Thoracic aorta (tissue), 2 donors: ENCODE data around the gene MTMR8. TPM values are rescaled to one million over a fixed set of nuclear protein-coding genes. Genes with fewer than 3 reads are reported as not detected.
A peak's percentile ranks its signal among the peaks of the same experiment; 100 is the strongest.

ENCODE experiments used
- ATAC-seq: fragments of 150-250 bp; one replicate; pipeline ENCODE4 v1.8.0; 2017; ENCODE audit warnings: low read depth; ENCODE audit not compliant: insufficient number of reproducible peaks, low FRiP score
- DNase-seq: peaks from one replicate; pipeline ENCODE4 v3.0.0-alpha.2; 2020; ENCODE audit warnings: low spot score
- H3K27ac ChIP-seq, 2 donors: fragments of 200-600 bp; sonication (generic); 1 replicate in 1 of 2; 2 replicates in 1 of 2; pipeline ENCODE4 v1.5.1; 2016; ENCODE audit warnings: mild to moderate bottlenecking in 2 of 2, moderate library complexity in 2 of 2
- H3K27me3 ChIP-seq: fragments of 200-600 bp; sonication (generic); replicated peaks from 2 replicates; pipeline ENCODE4 v1.6.0; 2016; ENCODE audit warnings: mild to moderate bottlenecking; ENCODE audit not compliant: insufficient read depth
- H3K36me3 ChIP-seq: fragments of 200-600 bp; sonication (generic); one replicate; pipeline ENCODE4 v1.5.1; 2016
- H3K4me1 ChIP-seq, 2 donors: fragments of 200-600 bp; sonication (generic); 1 replicate in 1 of 2; 2 replicates in 1 of 2; pipeline versions ENCODE4 v1.5.1 to v1.6.0; 2016; ENCODE audit warnings: low read depth in 2 of 2, mild to moderate bottlenecking in 1 of 2; ENCODE audit not compliant: control insufficient read depth in 1 of 2
- H3K4me3 ChIP-seq: fragments of 200-600 bp; sonication (generic); 2 replicates; pipeline ENCODE4 v1.5.1; 2016; ENCODE audit warnings: mild to moderate bottlenecking
- H3K9me3 ChIP-seq: fragments of 200-600 bp; sonication (generic); 2 replicates; pipeline ENCODE4 v1.5.1; 2016
- CTCF ChIP-seq: fragments of 200-600 bp; sonication (generic); IDR thresholded peaks from one replicate; pipeline ENCODE4 v1.5.1; 2019; ENCODE audit warnings: antibody characterized with exemption
- total RNA-seq, 2 donors: library from RNA; depleted of rRNA; stranded (reverse); fragments of >200 nt; gene quantifications; one replicate each; pipeline versions ENCODE4 v1.1.0 to v1.2.3, GENCODE V29; 2016

MTMR8 gene
- 10 to 100 TPM in 1 of 2 donors, 1 to 10 TPM in 1; 3.5 to 12.1 TPM for total RNA-seq

GRCh38 chrX:64394874-64395567 lies at the start of gene MTMR8:
MTMR8 (minus strand) TSS chrX:64395452; CDS start chrX:64395363, 89 bp downstream.
- no peaks in the 10 kb centered on the region for H3K36me3 ChIP-seq
- no peak for TF ChIP-seq CTCF
- H3K9me3 ChIP-seq = no peaks in the 10 kb centered on the region
- DNase-seq (peak; percentile 18), ATAC-seq (peak; percentile 79)
- no peaks in the 10 kb centered on the region for H3K27me3 ChIP-seq
- peak within 1 kb of the TSS; percentile 19 to 56 for H3K27ac ChIP-seq
- H3K4me1 ChIP-seq = peaks cover 0 to 4% of the 10 kb centered on the region in 2 donors
- H3K4me3 ChIP-seq = peak within 1 kb of the TSS; percentile 79

- H3K27ac ChIP-seq = no peak overlapping the region
- H3K4me3 ChIP-seq = no peak overlapping the region
- no peaks in the 10 kb centered on the region for H3K4me1 ChIP-seq
- H3K27me3 ChIP-seq = no peaks in the 10 kb centered on the region
- H3K9me3 ChIP-seq = no peaks in the 10 kb centered on the region
- ATAC-seq (no peak), DNase-seq (no peak)
- no peak for TF ChIP-seq CTCF
- no peaks in the 10 kb centered on the region for H3K36me3 ChIP-seq
Measured at GRCh38 chrX:64439551-64439950, 44.3 kb upstream of the MTMR8 start.

GRCh38 chrX:64437665-64438064 lies 42.4 kb upstream of the MTMR8 start:
- Histone ChIP-seq H3K36me3 (no peaks in the 10 kb centered on the region), H3K27me3 (no peaks in the 10 kb centered on the region), H3K27ac (no peak overlapping the region), H3K4me3 (no peak overlapping the region), H3K9me3 (no peaks in the 10 kb centered on the region), H3K4me1 (no peaks in the 10 kb centered on the region)
- DNase-seq (no peak), ATAC-seq (no peak)
- no peak for TF ChIP-seq CTCF

DNA sequence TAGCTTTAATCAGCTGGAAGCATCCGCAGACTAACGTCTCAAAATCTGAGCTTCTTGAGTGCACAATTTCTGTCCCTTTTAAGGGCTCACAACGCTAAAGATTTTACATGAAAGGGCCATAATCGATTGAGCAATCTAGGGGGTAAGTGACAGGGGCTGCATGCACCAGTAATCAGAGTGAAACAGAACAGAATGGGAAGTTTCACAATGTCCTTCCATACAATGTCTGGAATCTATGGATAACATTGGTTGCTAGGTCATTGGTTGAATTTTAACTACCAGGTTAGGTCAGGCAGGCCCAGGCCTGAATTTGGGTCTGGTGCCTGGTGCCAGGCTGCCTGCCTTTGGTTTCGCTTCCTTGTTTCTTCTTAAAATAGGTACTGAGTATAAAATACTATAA lies 42.0 kb upstream of the MTMR8 start:
- DNase-seq (no peak), ATAC-seq (no peak)
- Histone ChIP-seq H3K27me3 (no peaks in the 10 kb centered on the region), H3K36me3 (no peaks in the 10 kb centered on the region), H3K4me1 (no peaks in the 10 kb centered on the region), H3K27ac (no peak overlapping the region), H3K4me3 (no peak overlapping the region), H3K9me3 (no peaks in the 10 kb centered on the region)
- TF ChIP-seq CTCF = no peak

GRCh38 chrX:64428371-64428770 lies 33.1 kb upstream of the MTMR8 start:
- DNase-seq (no peak), ATAC-seq (no peak)
- Histone ChIP-seq H3K4me3 (no peak overlapping the region), H3K27ac (no peak overlapping the region), H3K9me3 (no peaks in the 10 kb centered on the region), H3K27me3 (no peaks in the 10 kb centered on the region), H3K36me3 (no peaks in the 10 kb centered on the region), H3K4me1 (no peaks in the 10 kb centered on the region)
- no peak for TF ChIP-seq CTCF
